ENCODE results near the gene CFAP20DC. TPM values are rescaled to one million over a fixed set of nuclear protein-coding genes. Genes with fewer than 3 reads are reported as not detected.
"Not testable (repeated sequence)": the region's sequence is repeated elsewhere in the genome, so short reads cannot be mapped to it uniquely, and the experiment has no call there.

CFAP20DC gene
- total and polyA plus RNA-seq, 8 donors: 0.23 to 1.2 (median 0.39) TPM

DNA sequence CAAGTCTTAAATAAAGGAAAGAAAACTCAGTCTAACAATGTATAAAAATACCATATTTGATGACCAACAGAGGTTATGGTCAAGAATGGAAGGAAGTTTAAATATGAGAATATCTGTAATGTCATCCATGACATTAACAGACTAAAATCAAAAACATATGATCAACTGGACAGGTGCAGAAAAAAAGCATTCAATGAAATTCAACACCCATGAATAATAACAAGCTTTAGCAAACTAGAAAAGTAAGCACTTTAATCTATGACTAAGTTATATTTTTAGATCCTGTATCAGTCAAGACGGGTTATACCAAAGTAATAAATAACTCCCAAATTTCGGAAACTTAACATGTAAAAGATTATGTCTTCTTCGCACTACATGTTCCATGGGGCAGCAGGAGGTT lies 61.8 kb downstream of the CFAP20DC start:
- Histone ChIP-seq H3K27ac (no peak overlapping the region), H3K4me3 (no peak overlapping the region), H3K36me3 (no peaks in the 10 kb centered on the region), H3K4me1 (no peaks in the 10 kb centered on the region), H3K27me3 (no peaks in the 10 kb centered on the region), H3K9me3 (no peaks in the 10 kb centered on the region)
- FAIRE-seq: no peak
- intact Hi-C loops (cut with DNase I): no loop called here
- no peak for ATAC-seq
- TF ChIP-seq, protein P1, sequence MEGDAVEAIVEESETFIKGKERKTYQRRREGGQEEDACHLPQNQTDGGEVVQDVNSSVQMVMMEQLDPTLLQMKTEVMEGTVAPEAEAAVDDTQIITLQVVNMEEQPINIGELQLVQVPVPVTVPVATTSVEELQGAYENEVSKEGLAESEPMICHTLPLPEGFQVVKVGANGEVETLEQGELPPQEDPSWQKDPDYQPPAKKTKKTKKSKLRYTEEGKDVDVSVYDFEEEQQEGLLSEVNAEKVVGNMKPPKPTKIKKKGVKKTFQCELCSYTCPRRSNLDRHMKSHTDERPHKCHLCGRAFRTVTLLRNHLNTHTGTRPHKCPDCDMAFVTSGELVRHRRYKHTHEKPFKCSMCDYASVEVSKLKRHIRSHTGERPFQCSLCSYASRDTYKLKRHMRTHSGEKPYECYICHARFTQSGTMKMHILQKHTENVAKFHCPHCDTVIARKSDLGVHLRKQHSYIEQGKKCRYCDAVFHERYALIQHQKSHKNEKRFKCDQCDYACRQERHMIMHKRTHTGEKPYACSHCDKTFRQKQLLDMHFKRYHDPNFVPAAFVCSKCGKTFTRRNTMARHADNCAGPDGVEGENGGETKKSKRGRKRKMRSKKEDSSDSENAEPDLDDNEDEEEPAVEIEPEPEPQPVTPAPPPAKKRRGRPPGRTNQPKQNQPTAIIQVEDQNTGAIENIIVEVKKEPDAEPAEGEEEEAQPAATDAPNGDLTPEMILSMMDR (IDR thresholded peaks at IDR 0.05): no peak
- DNase-seq: no peak
- WGBS, 2 donors: 68 to 72% methylated on average over 3 of the region's 3 CpGs

DNA sequence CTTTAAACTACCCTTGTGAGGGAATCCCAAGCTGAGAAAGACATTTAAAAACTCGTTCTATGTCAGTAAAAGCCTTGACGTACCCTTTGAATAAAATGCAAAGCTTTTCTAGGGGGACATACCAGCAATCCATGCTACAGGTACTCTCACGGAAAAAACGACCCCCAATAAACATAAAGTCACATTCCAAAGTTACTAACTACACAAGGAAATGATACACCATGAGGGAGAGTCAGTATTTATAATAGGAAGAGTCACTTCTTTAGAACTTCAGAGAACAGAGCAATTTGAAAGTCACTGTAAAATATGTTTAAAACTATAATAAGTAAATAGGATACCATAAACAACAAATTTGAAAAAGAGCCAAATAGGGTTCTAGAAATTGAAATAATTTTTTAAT lies 63.2 kb downstream of the CFAP20DC start:
- no peaks in the 10 kb centered on the region for H3K27me3 ChIP-seq
- WGBS, 2 donors: 66 to 74% methylated on average over 4 of the region's 4 CpGs
- no peak overlapping the region for H3K4me3 ChIP-seq
- DNase-seq (no peak), FAIRE-seq (no peak), ATAC-seq (no peak)
- intact Hi-C loops (cut with DNase I): no loop called here
- H3K9me3 ChIP-seq: no peaks in the 10 kb centered on the region
- no peaks in the 10 kb centered on the region for H3K4me1 ChIP-seq
- H3K36me3 ChIP-seq: no peaks in the 10 kb centered on the region
- TF ChIP-seq, protein P1 (IDR thresholded peaks at IDR 0.05): no peak
- no peak overlapping the region for H3K27ac ChIP-seq

DNA sequence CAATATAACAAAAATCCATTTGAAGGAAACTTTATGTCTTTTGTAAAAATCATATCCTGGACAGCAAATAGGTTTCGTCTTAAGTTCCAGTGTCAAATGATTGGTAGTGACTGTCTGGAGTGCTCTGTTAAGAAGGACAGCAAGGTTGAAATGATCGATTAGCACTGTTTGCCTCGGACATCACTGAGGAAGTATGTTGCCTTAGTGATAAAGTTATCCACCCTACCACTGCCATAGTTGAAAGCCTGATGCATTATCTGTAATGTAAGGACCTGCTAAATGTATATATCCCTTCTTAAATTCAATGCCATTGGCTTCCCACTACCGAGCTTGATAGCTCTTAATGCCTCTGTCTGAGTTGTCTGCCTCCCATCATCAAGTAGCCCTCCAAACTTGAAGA lies 70.0 kb downstream of the CFAP20DC start:
- Histone ChIP-seq H3K4me1 (no peaks in the 10 kb centered on the region), H3K4me3 (no peak overlapping the region), H3K36me3 (no peaks in the 10 kb centered on the region), H3K9me3 (no peaks in the 10 kb centered on the region), H3K27me3 (no peaks in the 10 kb centered on the region), H3K27ac (no peak overlapping the region)
- intact Hi-C loops (cut with DNase I): no loop called here
- DNase-seq: no peak
- FAIRE-seq: no peak
- ATAC-seq: no peak
- 75 to 79% methylated on average over 4 of the region's 4 CpGs for WGBS, 2 donors
- TF ChIP-seq, protein P1 (IDR thresholded peaks at IDR 0.05): no peak

DNA sequence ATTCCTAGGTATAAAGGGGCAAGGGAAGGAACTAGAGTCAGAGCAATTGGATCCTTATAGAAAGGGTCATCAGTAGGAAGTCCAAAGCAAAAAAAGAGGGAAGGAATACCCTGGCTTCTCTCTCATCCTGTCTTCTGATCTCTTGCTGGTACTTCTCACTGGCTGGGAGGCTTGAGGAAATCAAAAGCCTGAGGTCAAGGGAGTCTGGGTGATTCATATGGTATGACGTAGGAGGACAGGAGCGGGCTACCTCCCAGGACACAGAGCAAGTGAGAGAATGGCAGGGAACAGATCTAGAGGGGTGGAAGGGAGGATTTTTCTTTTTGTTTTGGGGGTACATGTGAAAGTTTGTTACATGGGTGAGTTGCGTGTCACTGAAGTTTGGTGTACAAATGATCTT lies 76.0 kb downstream of the CFAP20DC start:
- FAIRE-seq (no peak), ATAC-seq (no peak), DNase-seq (no peak)
- no peaks in the 10 kb centered on the region for H3K4me1 ChIP-seq
- no peaks in the 10 kb centered on the region for H3K36me3 ChIP-seq
- no peaks in the 10 kb centered on the region for H3K9me3 ChIP-seq
- TF ChIP-seq, protein P1 (IDR thresholded peaks at IDR 0.05): no peak
- intact Hi-C loops (cut with DNase I): no loop called here
- H3K4me3 ChIP-seq: no peak overlapping the region
- H3K27me3 ChIP-seq: no peaks in the 10 kb centered on the region
- no peak overlapping the region for H3K27ac ChIP-seq
- 94% methylated on average over 3 of the region's 3 CpGs for WGBS, 2 donors

DNA sequence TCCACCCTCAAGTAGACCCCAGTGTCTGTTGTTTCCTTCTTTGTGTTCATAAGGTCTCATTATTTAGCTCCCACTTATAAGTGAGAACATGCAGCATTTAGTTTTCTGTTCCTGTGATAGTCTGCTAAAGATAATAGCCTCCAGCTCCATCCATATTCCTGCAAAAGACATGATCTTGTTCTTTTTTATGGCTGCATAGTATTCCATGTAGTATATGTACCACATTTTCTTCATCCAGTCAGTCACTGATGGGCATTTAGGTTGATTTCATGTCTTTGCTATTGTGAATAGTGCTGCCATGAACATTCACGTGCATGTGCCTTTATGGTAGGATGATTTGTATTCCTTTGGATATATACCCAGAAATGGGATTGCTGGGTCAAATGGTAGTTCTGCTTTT lies 82.0 kb downstream of the CFAP20DC start:
- ATAC-seq; H3K9me3 ChIP-seq; H3K36me3 ChIP-seq; H3K27ac ChIP-seq; intact Hi-C loops (cut with DNase I); H3K4me1 ChIP-seq; DNase-seq; FAIRE-seq; H3K27me3 ChIP-seq; H3K4me3 ChIP-seq: not testable (repeated sequence)
- 90 to 97% methylated on average over 1 of the region's 1 CpG for WGBS, 2 donors

DNA sequence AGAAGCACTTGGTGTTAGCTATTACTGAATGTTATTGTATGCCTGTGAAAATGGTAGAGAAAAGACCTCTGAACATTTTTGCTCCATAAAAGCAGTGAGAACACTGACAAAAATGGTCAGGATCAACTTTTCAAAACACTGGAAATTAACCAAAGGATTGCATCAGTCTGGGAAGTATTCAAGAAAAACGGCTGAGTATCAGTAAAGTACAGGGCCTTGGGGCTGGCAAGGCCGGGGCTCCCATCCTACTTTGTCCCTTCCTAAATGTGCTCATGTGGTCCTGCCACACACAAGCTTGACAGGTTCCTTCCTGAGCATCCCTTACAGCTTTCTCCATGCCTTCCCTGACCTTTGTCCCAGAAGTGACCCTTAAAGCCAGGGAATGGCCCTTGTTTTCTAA lies 84.0 kb downstream of the CFAP20DC start:
- TF ChIP-seq, protein P1 (IDR thresholded peaks at IDR 0.05): no peak
- no peak overlapping the region for H3K27ac ChIP-seq
- 69 to 71% methylated on average over 2 of the region's 2 CpGs for WGBS, 2 donors
- peaks cover 0 to 5% (median 0%) of the 10 kb centered on the region in 3 donors for H3K4me1 ChIP-seq
- intact Hi-C loops (cut with DNase I): no loop called here
- ATAC-seq: no peak
- H3K4me3 ChIP-seq: no peak overlapping the region
- no peaks in the 10 kb centered on the region for H3K36me3 ChIP-seq
- FAIRE-seq: no peak
- no peaks in the 10 kb centered on the region for H3K27me3 ChIP-seq
- DNase-seq: no peak
- no peaks in the 10 kb centered on the region for H3K9me3 ChIP-seq
